ENCODE measurements around the gene FAM240B. TPM values are rescaled to one million over a fixed set of nuclear protein-coding genes. Genes with fewer than 3 reads are reported as not detected.
A peak's percentile ranks its signal among the peaks of the same experiment; 100 is the strongest.

FAM240B gene
- total RNA-seq, 1 donor from 2014 or later = not detected

DNA sequence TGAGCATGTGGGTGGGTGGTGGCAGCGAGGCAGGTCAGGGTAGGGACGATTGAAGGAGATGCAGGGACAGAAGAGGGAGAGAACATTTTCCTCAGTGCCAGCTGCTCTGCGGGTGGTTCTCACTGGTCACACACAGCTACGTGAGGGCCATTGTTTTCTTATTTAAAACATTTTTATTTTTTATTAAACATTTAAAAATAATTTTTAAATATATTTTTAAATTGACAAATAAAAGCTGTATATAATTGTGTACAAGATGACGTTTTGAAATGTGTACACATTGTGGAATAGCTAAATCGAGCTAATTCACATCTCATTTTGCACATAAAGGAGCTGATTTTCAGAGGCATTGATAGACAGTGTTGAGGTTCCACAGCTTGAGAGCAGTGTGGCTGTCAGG, 14.0 kb downstream of the FAM240B start:
- no peak for DNase-seq (ENCODE audit: low spot score in 2 of 2)
- no peak for FAIRE-seq

DNA sequence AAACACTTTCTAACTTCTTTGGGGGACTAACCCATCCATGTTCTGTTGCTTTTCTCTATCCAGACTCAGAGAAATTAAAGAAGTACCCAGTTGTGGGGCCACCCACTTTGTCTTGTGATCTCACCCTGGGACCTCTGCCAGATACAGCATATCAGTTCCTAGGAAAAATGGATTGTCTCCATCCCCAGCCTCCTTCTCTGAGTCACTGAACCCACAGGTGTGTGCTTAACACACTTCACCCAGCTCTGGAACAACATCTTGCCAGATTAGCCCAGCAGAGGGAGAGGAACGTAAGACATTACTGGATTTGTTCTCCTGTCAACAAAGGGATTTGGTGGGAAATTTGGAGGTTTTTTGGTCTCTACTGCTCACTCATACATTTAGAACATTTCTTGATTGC, 19.2 kb downstream of the FAM240B start:
- FAIRE-seq (no peak), DNase-seq (ENCODE audit: low spot score in 2 of 2) (no peak)

DNA sequence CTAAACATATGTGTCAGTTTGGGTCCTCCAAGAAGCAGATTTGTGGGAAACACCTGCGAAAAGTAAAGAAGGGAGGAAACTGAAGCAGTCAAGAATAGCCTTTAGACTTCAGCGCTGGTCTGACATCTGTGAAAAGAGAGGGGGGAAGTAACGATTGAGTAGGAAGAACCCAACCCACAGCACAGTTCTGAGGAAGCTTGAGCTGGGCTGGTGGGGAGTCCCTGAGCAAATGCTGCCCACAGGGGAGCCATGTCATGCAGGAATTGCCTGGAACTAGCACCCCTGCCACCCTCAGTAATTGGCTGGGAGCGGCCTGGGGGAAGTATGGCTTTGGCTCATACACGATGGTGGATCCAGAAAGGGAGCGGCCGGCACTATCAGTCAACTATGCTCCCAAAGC, 20.6 kb downstream of the FAM240B start:
- DNase-seq (ENCODE audit: low spot score in 2 of 2) (no peak), FAIRE-seq (no peak)

DNA sequence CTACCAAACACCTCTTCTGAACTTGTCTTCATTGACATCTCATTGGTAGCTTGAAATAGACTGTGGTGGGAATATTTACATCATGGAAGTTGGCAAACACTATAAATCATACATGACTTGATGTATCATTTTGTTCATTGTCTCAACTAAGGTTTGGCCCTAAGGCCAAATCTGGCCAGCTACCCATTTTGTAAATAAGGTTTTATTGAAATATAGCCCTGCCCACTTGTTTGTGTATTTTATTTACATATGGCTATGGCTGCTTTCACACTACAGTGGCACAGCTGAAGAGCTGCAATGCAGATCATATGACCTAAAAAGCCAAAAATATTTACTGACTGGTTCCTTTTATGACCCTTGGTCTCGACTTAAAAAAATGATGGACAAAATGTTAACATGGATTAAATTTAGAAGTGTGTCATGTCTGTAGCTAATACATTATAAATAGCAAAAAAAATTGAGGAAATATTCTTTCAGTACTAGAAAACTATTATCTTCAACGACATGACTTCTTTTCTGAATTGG, 22.1 kb downstream of the FAM240B start:
- DNase-seq (ENCODE audit: low spot score in 2 of 2) (no peak), FAIRE-seq (no peak)

DNA sequence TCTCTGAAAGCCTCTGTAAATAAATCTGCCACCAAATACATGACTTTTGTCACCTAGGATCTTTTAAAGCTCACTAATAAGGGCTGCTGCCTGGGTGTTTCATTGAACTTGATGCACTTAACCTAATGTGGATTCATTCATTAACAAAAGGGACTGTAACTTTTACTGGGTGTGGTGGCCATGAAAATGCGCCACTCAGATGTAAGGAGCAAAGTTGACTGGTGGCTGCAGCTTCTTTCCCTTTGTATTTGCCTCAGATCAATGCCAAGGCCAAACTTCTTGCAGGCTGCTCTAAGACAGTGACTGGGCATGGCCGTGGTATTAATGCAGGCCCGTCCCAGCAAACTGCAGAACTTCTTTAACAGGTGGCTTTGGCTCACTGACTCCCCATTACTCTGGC, 22.9 kb downstream of the FAM240B start:
- FAIRE-seq (no peak), DNase-seq (ENCODE audit: low spot score in 2 of 2) (no peak)

DNA sequence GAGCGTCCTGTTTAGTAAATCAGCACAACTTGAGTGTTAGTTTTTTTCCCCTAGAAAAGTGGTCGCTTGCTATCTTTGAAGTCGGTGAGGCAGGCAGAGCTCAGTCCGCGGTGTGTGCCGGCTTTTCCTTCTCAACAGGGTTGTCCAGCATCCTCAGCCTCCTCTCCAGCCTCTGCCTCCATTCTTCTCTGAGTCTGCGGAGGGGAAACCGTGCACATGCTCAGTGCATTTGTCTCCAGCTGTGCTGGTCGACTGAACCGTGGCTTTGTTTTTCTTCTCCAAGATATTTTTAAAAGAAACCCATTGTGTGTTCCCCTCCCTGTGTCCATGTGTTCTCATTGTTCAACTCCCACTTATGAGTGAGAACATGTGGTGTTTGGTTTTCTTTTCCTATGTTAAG, 25.3 kb downstream of the FAM240B start:
- DNase-seq (ENCODE audit: low spot score in 2 of 2) (peak; percentile 18 to 31), FAIRE-seq (peak; percentile 21)

DNA sequence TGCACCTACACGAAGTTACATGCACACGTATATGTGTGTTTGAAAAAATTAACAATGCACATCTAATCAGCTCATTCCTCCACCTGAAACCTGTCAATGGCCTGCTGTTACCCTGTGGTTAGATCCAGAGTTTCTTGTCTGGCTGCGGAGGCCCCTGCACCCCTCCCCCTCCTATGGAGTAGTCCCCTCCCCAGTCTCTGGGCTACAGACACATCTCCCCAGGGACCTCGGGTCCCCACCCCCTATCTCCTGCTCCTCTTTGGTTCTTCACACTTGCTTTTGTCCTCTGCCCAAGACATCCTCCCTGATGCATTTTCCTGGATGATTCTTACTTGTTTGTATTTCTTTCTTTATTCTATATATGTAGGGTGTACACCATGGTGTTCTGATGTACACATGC, 27.2 kb downstream of the FAM240B start:
- no peak for DNase-seq (ENCODE audit: low spot score in 2 of 2)
- FAIRE-seq = no peak

DNA sequence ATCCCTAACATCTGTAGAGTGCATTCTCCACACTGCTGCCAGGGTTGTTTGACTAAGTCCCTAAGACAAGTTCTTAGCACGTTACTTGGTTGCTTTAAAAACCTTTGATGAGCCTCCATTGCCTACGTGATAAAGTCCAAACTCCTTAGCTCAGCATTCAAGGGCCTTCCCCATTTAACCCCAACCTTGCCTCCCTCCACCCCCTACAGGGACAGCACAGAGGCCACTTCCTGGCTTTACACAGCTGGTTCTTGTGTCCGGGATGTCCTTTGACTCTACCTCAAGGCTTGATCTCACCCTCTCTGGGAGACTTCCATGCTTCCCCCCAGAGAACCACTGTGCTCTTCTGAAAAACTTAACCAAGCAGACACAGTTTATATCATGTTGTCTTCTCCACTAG, 29.4 kb downstream of the FAM240B start:
- DNase-seq (ENCODE audit: low spot score in 2 of 2) (no peak), FAIRE-seq (no peak)

DNA sequence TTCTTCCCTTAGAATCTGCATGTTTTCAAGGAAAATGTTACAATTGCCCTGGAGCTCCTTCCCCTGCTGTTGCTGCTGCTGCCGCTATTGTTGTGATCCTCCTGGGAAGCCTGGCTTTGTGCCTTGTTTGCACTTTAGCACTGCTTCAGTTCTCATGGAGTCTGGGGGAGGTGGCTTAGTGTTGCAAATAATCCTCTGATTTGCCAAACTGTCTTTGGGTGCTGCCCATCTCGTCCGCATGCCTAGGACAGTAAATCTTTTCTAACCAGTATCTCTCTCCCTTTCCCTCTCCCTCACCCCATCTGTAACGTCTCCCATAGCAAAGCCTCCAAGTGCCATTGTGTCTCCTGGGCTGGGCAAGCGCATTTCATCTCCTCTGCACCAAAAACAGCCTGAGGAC, 30.3 kb downstream of the FAM240B start:
- no peak for DNase-seq (ENCODE audit: low spot score in 2 of 2)
- FAIRE-seq = no peak

DNA sequence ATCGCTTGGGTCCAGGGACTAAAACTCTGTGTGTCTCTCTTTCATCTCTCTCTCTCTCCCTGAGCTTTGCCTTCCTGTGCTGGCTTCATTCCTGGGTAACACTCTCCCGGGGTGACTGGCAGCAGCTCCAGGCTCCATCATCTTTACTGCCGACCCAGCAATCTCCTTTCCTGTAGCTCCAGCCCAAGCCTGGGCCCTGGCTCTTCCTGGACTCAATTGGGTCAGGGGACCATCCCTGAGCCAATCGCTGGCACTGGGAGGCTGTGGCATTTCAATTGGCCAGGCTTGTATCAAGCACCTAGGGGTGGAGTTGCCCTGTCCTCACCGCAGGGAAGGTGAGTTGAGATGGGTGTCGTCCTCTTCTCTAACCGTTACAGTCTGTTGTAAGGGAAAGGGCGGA, 31.9 kb downstream of the FAM240B start:
- no peak for FAIRE-seq

DNA sequence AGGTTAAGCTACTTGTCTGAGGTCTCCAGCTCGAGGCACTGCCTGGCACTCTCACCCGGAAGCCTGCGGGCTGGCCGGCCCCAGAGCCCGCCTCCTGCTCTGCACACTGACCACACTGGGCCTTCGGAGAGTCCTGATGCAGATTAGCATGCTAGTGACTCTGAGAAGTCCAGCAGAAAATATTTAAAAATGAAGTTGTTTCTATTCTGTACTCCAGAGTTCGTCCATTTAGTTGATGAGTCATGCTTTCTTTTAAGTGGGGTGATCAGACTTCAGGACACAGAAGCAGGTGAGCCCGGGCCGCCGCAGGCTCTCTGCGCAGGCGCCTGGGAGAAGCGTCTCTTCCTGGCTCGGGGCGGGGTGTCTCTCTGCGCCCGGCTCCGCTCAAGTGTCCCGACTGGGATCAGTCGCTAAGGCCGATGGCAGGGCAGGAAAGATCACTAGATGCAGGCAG, 32.5 kb downstream of the FAM240B start:
- FAIRE-seq = no peak
- no peak for DNase-seq (ENCODE audit: low spot score in 2 of 2)

More for the DNA sequence above, 31.9 kb downstream of the FAM240B start:
- no peak for DNase-seq (ENCODE audit: low spot score in 2 of 2)

DNA sequence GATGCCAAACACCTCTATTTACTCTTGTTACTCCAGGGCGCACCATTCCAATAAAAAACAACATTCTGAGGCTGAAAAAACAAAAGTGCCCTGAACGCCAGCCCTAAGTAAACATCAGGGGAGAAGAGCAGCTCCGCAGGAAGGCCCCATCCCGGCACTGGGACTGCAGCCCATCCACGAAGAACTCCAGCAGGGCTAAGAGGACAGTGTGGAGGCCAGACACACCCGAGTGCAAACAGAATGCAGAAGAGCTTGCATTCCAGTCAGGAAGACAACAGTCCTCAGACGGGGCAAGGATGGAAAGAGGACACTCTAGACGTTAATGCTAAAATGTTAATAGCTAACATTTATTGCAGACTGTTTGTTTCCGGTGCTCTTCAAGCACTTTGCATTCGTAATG, 33.0 kb downstream of the FAM240B start:
- FAIRE-seq (no peak), DNase-seq (ENCODE audit: low spot score in 2 of 2) (no peak)

DNA sequence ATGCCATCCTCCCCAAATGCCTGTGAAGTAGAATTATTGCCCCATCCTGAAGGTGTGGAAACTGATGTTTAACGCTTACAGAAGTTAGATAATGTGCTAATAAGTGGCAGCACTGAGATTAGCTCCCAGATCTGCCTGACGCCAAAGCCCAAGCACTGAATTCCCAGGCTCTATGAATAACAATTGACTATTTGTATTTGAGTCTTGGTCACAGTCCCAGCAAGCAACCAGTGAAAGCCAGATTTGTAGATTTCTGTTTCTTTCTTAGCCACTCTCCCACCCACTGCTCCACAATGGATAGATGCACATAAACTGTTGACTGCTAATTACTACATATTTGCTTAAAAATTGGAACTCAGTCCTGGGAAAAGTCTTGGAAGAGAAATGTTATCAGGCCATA, 34.4 kb downstream of the FAM240B start:
- DNase-seq (ENCODE audit: low spot score in 2 of 2) (peak; percentile 28 to 38), FAIRE-seq (peak; percentile 82)

DNA sequence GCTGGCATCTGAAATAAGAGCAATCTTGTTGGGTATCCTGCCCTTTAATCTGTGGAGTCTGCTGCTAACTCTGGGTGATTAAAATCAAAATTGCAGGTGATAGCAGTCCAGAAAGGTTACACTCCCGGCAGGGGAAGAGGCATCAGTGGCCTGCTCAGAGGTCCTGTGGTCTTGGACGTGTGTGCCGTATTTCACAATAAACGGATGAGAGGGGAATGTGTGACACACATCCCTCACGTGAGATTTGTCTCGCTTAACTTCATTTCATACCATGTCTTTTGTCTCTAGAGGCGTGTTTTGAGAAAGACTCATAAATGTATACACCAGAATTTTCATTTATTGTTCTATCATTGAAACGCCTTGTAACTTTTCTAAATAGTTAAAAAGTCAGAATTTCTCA, 36.6 kb downstream of the FAM240B start:
- FAIRE-seq = no peak
- no peak for DNase-seq (ENCODE audit: low spot score in 2 of 2)

DNA sequence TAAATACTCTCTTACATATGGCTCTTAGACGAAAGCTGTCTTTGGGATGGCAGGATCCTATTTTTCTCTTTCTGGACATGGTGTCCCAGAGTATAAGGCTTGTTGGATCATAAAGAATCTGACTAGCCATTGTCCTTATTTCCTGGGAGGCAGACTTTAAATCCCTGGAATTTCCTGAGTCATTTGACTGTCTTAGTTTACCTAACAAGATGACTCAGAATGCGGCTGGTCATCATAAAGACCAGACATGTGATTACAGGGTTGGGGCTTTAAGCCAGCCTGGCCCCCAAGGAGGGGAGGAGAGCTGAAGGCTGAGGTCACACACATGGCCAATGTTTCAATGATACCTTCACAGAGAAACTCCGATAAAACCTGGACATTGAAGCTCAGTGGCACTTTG, 37.2 kb downstream of the FAM240B start:
- DNase-seq (ENCODE audit: low spot score in 2 of 2) (no peak), FAIRE-seq (no peak)

DNA sequence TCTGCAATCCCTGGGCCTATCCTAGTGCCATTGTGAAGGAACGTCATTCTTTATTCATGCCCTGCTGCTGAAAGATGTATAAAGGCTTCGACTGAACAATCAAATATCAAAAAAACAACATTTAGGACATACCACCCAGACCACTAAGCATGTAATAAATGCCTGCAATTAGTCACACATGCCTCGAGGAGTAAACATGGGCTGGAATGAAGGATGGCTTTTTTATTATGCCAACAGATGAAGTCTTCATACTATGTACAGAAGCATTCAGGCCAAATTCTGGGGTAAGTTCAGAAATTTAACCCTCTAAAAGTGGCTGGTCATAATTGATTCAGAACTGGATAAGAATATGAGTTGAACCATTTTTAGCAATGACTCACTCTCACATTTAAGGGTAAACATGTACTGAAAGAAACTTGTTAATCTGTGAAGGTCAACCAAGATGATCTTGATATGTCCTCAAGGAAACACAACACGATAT, 38.1 kb downstream of the FAM240B start:
- FAIRE-seq (no peak), DNase-seq (ENCODE audit: low spot score in 2 of 2) (no peak)

DNA sequence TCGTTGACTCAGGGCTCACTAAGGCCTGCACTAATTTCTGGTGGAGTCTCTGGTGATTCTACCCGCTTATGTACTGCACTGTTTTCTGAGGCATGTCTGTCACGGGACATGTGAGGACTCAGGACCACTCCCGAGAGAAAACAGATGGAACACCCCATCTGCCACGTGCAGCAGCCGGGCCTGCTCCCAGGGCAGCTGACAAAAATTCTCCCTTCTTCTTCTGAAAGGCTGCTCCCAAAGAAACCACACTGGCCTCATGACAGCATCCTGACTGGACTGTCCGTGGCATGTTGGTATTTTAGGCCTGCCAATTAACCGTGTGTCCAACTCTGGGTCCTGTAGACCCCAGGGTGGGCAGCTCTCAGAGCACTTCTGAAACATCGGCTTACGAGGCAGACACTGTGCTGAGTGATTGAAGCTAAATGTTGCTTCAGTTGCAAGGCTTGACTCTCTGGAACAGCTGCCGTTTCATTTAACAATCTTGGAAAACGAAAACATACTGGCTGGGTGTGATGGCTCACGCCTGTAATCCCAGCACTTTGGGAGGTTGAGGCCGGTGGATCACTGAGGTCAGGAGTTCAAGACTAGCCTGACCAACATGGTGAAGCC, 39.0 kb downstream of the FAM240B start:
- FAIRE-seq (no peak), DNase-seq (ENCODE audit: low spot score in 2 of 2) (no peak)

DNA sequence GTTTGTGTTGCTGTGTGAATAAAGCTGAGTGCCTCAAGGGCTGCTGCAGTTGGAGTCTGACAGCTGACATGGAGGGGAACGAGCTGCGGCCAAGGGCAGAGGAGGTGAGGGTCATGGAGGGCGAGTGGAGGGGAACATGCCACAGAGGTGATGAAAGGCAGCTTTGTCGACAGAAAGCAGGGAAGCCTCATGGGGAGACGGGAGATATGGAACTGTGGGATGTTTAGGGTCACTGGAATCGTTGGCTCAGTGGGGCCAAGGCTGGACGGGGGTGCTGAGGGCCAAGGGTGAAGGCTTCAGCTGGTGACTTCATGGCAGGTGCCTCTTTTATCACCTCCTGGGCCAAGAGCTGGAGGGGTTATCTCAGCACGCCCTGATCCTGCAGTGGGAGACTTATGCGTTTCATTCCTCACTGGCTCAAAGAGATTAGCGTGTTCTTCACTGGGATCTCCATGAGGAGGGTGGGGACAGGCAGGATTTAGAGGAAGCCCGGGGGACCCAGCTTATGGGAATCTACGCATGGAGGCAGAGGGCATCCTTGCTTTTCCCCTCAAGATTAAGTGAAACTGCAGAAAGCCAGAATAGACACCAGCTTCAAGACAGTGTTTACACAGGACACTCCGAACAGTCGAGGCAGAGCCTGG, 42.2 kb downstream of the FAM240B start:
- FAIRE-seq (no peak), DNase-seq (ENCODE audit: low spot score in 2 of 2) (no peak)

DNA sequence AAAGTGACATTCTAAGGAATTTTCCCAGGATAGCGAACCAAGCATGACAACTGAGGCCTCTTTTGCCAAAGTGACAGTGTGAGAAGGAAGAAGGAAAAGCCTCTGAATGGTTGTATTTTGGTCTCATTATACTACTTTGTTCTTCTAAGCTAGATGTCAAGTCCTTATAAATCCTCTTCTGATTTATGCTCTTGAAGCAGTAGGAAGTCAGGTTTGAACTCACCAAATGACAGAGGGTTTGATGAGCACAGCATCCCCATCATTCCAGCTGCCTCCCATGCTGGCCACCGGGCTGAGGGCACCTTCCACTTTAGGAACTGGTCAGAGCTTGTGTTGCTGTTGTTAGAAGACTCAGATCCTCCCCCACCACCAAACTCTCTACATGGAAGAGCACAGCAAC, 44.1 kb downstream of the FAM240B start:
- FAIRE-seq = no peak
- no peak for DNase-seq (ENCODE audit: low spot score in 2 of 2)

DNA sequence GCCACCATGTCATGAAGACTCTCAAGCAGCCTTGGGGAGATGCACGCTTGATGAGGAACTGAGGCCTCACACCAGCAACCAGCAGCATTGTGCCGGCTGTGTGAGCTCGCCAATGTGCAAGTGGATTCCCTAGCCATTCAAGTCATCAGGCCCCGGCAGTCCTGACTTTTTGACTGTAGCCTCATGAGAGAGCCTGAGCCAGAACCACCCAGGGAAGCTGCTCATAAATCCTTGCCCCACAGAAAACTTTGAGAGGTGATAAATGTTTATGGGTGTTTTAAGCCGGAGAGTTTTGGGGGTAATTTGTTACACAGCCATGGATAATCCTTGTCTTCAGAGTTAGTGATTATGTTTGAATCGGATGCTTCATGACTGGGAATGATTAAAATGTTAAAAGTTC, 44.7 kb downstream of the FAM240B start:
- no peak for FAIRE-seq

DNA sequence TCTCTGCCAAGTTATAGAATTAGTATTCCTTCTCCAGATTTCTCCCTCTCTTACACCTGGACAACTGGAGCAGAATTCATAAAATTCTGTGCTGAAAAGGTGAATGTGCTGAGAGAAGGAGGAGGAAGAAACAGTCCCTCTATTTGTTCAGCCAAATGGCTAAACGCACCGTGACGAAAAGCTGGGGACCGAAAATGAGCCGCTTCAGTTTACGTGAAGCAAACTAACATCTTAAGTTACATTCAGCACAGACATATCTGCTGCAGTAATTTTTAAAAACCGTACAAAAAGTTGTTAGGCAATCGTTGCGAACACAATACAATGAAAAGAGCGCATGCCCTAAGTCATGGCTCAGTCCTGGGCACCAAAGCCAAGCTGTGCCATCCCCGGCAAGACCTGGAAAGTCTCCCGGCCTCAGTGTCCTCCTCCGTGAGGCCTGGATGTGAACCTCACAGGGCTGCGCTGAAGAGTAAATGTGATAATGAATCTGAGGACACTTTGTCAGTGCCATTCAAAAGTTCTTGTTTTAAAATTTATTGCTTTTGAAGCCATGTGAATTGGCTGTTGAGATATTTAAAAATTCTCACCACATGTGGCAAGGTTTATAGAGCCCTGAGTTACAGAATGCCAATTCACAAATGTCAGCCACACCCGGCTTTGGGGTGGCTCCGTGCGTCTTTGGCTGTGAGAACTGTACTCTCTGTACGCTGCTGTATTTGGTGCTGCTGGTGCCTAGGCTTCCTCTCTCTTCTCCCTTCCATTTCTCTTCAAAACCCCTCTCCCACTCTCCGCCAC, 46.3 kb downstream of the FAM240B start:
- FAIRE-seq = no peak
- DNase-seq (ENCODE audit: low spot score in 2 of 2) = no peak

More for the DNA sequence above, 44.7 kb downstream of the FAM240B start:
- DNase-seq (ENCODE audit: low spot score in 2 of 2) = no peak
